H1 (cell line): ENCODE measurements around the gene DHH. TPM values are rescaled to one million over a fixed set of nuclear protein-coding genes. Genes with fewer than 3 reads are reported as not detected.

Source experiments
- HDAC2 ChIP-seq, 2 experiments: fragments of 300-600 bp in 1 of 2; sonication (generic) in 1 of 2; IDR thresholded peaks; 2 replicates each; pipeline ENCODE4 v1.6.1; 2011 to 2012; ENCODE audit warnings: low read depth in 2 of 2, low read length in 2 of 2, mild to moderate bottlenecking in 2 of 2, moderate library complexity in 2 of 2, borderline replicate concordance in 1 of 2, inconsistent platforms in 1 of 2
- KDM4A ChIP-seq: IDR thresholded peaks from one replicate; pipeline ENCODE4 v1.7.1; 2012; ENCODE audit warnings: low read depth, mild to moderate bottlenecking, moderate library complexity, low read length, inconsistent platforms; ENCODE audit not compliant: severe bottlenecking
- SIX5 ChIP-seq: IDR thresholded peaks from 2 replicates; pipeline ENCODE4 v1.6.1; 2011; ENCODE audit warnings: mild to moderate bottlenecking, low read depth, low read length
- polyA plus RNA-seq, 7 experiments: library from polyadenylated mRNA; depleted of rRNA in 3 of 7; stranded (reverse) in 5 of 7; unstranded in 2 of 7; fragments of >200 nt in 5 of 7; fragments of 200-250 nt in 2 of 7; gene quantifications; 1 replicate in 5 of 7; 2 replicates in 1 of 7; 4 replicates in 1 of 7; pipeline versions ENCODE4 v1.2.1 to v1.2.3, GENCODE V29; 2011 to 2013; ENCODE audit warnings: missing spikeins in 2 of 7, mixed read lengths in 2 of 7
- total RNA-seq: library from RNA; stranded (reverse); fragmentation: NEBNext Ultra II Directional; extraction: Animal tissue kit (Norgen Biotek cat#: 25700); gene quantifications from 2 replicates; pipeline ENCODE4 v1.2.1, GENCODE V29; 2021
- TF ChIP-seq, protein P1 (sequence below): fragments of 300-600 bp; sonication (generic); IDR thresholded peaks from 2 replicates; pipeline ENCODE4 v1.7.1; 2012; ENCODE audit warnings: low read length, moderate library complexity, mild to moderate bottlenecking, inconsistent platforms; ENCODE audit not compliant: insufficient replicate concordance
- TF ChIP-seq, protein P2 (sequence below), 3 experiments: IDR thresholded peaks; 1 replicate in 2 of 3; 2 replicates in 1 of 3; pipeline versions ENCODE4 v1.5.1 to v1.6.1; 2011; ENCODE audit warnings: low read length in 3 of 3, mild to moderate bottlenecking in 3 of 3, inconsistent platforms in 2 of 3, low read depth in 1 of 3, moderate library complexity in 1 of 3; ENCODE audit not compliant: insufficient read depth in 1 of 3; ENCODE audit errors: control extremely low read depth in 1 of 3

DHH gene
- total and polyA plus RNA-seq, 2 of the 8 experiments (the other 6 are each of a cell fraction or from before 2014, with no cell fraction given), result 0.03 to 0.11 TPM

DNA sequence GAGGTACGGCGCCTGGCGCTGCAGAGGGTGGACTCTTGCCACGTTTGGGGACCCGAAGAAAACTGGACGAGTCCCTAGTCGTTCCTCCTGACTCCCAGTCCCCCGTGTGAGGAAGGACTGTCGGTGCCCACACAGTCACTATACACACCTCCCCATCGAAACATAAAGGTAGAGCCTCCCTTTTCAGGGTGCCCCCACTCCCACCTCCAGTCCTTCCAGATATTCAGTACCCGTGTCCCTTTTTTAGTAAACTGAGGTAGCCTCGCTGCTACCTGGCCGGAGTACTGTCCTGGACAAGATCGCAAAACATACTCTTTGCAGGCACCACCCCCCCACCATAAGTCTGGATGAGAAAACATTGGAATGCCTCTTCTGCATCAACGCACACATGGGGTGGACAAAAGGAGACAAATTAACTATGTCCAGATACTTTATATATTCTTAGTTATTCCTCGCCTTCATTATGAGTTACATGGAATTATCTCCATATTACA, 33.4 kb downstream of the DHH start (continued):
- TF ChIP-seq, protein P1, sequence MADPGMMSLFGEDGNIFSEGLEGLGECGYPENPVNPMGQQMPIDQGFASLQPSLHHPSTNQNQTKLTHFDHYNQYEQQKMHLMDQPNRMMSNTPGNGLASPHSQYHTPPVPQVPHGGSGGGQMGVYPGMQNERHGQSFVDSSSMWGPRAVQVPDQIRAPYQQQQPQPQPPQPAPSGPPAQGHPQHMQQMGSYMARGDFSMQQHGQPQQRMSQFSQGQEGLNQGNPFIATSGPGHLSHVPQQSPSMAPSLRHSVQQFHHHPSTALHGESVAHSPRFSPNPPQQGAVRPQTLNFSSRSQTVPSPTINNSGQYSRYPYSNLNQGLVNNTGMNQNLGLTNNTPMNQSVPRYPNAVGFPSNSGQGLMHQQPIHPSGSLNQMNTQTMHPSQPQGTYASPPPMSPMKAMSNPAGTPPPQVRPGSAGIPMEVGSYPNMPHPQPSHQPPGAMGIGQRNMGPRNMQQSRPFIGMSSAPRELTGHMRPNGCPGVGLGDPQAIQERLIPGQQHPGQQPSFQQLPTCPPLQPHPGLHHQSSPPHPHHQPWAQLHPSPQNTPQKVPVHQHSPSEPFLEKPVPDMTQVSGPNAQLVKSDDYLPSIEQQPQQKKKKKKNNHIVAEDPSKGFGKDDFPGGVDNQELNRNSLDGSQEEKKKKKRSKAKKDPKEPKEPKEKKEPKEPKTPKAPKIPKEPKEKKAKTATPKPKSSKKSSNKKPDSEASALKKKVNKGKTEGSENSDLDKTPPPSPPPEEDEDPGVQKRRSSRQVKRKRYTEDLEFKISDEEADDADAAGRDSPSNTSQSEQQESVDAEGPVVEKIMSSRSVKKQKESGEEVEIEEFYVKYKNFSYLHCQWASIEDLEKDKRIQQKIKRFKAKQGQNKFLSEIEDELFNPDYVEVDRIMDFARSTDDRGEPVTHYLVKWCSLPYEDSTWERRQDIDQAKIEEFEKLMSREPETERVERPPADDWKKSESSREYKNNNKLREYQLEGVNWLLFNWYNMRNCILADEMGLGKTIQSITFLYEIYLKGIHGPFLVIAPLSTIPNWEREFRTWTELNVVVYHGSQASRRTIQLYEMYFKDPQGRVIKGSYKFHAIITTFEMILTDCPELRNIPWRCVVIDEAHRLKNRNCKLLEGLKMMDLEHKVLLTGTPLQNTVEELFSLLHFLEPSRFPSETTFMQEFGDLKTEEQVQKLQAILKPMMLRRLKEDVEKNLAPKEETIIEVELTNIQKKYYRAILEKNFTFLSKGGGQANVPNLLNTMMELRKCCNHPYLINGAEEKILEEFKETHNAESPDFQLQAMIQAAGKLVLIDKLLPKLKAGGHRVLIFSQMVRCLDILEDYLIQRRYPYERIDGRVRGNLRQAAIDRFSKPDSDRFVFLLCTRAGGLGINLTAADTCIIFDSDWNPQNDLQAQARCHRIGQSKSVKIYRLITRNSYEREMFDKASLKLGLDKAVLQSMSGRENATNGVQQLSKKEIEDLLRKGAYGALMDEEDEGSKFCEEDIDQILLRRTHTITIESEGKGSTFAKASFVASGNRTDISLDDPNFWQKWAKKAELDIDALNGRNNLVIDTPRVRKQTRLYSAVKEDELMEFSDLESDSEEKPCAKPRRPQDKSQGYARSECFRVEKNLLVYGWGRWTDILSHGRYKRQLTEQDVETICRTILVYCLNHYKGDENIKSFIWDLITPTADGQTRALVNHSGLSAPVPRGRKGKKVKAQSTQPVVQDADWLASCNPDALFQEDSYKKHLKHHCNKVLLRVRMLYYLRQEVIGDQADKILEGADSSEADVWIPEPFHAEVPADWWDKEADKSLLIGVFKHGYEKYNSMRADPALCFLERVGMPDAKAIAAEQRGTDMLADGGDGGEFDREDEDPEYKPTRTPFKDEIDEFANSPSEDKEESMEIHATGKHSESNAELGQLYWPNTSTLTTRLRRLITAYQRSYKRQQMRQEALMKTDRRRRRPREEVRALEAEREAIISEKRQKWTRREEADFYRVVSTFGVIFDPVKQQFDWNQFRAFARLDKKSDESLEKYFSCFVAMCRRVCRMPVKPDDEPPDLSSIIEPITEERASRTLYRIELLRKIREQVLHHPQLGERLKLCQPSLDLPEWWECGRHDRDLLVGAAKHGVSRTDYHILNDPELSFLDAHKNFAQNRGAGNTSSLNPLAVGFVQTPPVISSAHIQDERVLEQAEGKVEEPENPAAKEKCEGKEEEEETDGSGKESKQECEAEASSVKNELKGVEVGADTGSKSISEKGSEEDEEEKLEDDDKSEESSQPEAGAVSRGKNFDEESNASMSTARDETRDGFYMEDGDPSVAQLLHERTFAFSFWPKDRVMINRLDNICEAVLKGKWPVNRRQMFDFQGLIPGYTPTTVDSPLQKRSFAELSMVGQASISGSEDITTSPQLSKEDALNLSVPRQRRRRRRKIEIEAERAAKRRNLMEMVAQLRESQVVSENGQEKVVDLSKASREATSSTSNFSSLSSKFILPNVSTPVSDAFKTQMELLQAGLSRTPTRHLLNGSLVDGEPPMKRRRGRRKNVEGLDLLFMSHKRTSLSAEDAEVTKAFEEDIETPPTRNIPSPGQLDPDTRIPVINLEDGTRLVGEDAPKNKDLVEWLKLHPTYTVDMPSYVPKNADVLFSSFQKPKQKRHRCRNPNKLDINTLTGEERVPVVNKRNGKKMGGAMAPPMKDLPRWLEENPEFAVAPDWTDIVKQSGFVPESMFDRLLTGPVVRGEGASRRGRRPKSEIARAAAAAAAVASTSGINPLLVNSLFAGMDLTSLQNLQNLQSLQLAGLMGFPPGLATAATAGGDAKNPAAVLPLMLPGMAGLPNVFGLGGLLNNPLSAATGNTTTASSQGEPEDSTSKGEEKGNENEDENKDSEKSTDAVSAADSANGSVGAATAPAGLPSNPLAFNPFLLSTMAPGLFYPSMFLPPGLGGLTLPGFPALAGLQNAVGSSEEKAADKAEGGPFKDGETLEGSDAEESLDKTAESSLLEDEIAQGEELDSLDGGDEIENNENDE, result no peak
- TF ChIP-seq HDAC2 (IDR thresholded peaks at IDR 0.05; ENCODE audit: borderline replicate concordance in 1 of 2, low read depth in 2 of 2, low read length in 2 of 2) (no peak), SIX5 (0 out of 2 replicates have a peak, but pooled peaks have one; percentile 0), KDM4A (no peak)
- TF ChIP-seq, protein P2, sequence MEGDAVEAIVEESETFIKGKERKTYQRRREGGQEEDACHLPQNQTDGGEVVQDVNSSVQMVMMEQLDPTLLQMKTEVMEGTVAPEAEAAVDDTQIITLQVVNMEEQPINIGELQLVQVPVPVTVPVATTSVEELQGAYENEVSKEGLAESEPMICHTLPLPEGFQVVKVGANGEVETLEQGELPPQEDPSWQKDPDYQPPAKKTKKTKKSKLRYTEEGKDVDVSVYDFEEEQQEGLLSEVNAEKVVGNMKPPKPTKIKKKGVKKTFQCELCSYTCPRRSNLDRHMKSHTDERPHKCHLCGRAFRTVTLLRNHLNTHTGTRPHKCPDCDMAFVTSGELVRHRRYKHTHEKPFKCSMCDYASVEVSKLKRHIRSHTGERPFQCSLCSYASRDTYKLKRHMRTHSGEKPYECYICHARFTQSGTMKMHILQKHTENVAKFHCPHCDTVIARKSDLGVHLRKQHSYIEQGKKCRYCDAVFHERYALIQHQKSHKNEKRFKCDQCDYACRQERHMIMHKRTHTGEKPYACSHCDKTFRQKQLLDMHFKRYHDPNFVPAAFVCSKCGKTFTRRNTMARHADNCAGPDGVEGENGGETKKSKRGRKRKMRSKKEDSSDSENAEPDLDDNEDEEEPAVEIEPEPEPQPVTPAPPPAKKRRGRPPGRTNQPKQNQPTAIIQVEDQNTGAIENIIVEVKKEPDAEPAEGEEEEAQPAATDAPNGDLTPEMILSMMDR (IDR thresholded peaks at IDR 0.05; ENCODE audit: control extremely low read depth in 1 of 3, insufficient read depth in 1 of 3, low read depth in 1 of 3, low read length in 3 of 3), result no peak
- TF ChIP-seq, all 59 proteins: peak for 1
